Measurements from ENCODE around the gene ETNK2. TPM values are rescaled to one million over a fixed set of nuclear protein-coding genes. Genes with fewer than 3 reads are reported as not detected.

Gene ETNK2
- total RNA-seq, 1 donor from 2014 or later = 8.2 TPM

- Mint-ChIP-seq H3K4me1 (ENCODE audit: low read depth, unreplicated experiment) (no peaks in the 10 kb centered on the region), H3K36me3 (ENCODE audit: low read depth, unreplicated experiment) (no peaks in the 10 kb centered on the region), H3K4me3 (ENCODE audit: unreplicated experiment) (no peak overlapping the region), H3K27ac (ENCODE audit: unreplicated experiment) (no peak overlapping the region), H3K27me3 (ENCODE audit: low read depth, unreplicated experiment) (peaks cover 26% of the 10 kb centered on the region), H3K9me3 (ENCODE audit: unreplicated experiment) (no peaks in the 10 kb centered on the region)
- DNase-seq (ENCODE audit: low read depth) (no peak), FAIRE-seq (no peak)
- no peak overlapping the region for H3K27ac ChIP-seq (ENCODE audit: low read depth, low read length)
- TF ChIP-seq EZH2 (IDR thresholded peaks at IDR 0.05; ENCODE audit: insufficient read depth, low read length) = no peak
- TF ChIP-seq CTCF (IDR thresholded peaks at IDR 0.05; ENCODE audit: insufficient read depth, low read depth, low read length) = no peak
- no peak overlapping the region for H3K9ac ChIP-seq (ENCODE audit: low read length)
- H3K4me3 ChIP-seq (ENCODE audit: insufficient read depth, low read depth, low read length) = no peak overlapping the region
- no peak overlapping the region for H3K4me2 ChIP-seq (ENCODE audit: low read length)
- no peaks in the 10 kb centered on the region for H3K4me1 ChIP-seq (ENCODE audit: insufficient read depth, low read length)
- H3K27me3 ChIP-seq (ENCODE audit: insufficient read depth, low read length) = no peaks in the 10 kb centered on the region
- H2AFZ ChIP-seq (ENCODE audit: low read depth, low read length) = no peak overlapping the region
- H3K9me3 ChIP-seq (ENCODE audit: insufficient read depth, low read depth, low read length) = no peaks in the 10 kb centered on the region
- H4K20me1 ChIP-seq (ENCODE audit: insufficient read depth, low read length) = no peaks in the 10 kb centered on the region
- no peaks in the 10 kb centered on the region for H3K36me3 ChIP-seq (ENCODE audit: insufficient read depth, low read length)
- H3K79me2 ChIP-seq (ENCODE audit: insufficient read depth, low read length) = no peaks in the 10 kb centered on the region
Measured at GRCh38 chr1:204180133-204180532, 28.3 kb upstream of the ETNK2 start.

GRCh38 chr1:204178487-204179281, 26.8 kb upstream of the ETNK2 start:
- Histone ChIP-seq H3K9ac (ENCODE audit: low read length) (no peak overlapping the region), H3K4me3 (ENCODE audit: insufficient read depth, low read depth, low read length) (no peak overlapping the region), H3K4me2 (ENCODE audit: low read length) (no peak overlapping the region), H3K4me1 (ENCODE audit: insufficient read depth, low read length) (no peaks in the 10 kb centered on the region), H2AFZ (ENCODE audit: low read depth, low read length) (no peak overlapping the region), H3K27me3 (ENCODE audit: insufficient read depth, low read length) (no peaks in the 10 kb centered on the region), H3K79me2 (ENCODE audit: insufficient read depth, low read length) (no peaks in the 10 kb centered on the region), H4K20me1 (ENCODE audit: insufficient read depth, low read length) (no peaks in the 10 kb centered on the region), H3K27ac (ENCODE audit: low read depth, low read length) (no peak overlapping the region), H3K9me3 (ENCODE audit: insufficient read depth, low read depth, low read length) (no peaks in the 10 kb centered on the region), H3K36me3 (ENCODE audit: insufficient read depth, low read length) (no peaks in the 10 kb centered on the region)
- Mint-ChIP-seq H3K9me3 (ENCODE audit: unreplicated experiment) (no peaks in the 10 kb centered on the region), H3K4me3 (ENCODE audit: unreplicated experiment) (no peak overlapping the region), H3K36me3 (ENCODE audit: low read depth, unreplicated experiment) (no peaks in the 10 kb centered on the region), H3K27ac (ENCODE audit: unreplicated experiment) (no peak overlapping the region), H3K27me3 (ENCODE audit: low read depth, unreplicated experiment) (peaks cover 25% of the 10 kb centered on the region), H3K4me1 (ENCODE audit: low read depth, unreplicated experiment) (no peaks in the 10 kb centered on the region)
- FAIRE-seq (no peak), DNase-seq (ENCODE audit: low read depth) (no peak)
- no peak for TF ChIP-seq EZH2 (IDR thresholded peaks at IDR 0.05; ENCODE audit: insufficient read depth, low read length)
- TF ChIP-seq CTCF (IDR thresholded peaks at IDR 0.05; ENCODE audit: insufficient read depth, low read depth, low read length) = no peak

- Mint-ChIP-seq H3K27me3 (ENCODE audit: low read depth, unreplicated experiment) (peaks cover 21% of the 10 kb centered on the region), H3K4me3 (ENCODE audit: unreplicated experiment) (no peak overlapping the region), H3K9me3 (ENCODE audit: unreplicated experiment) (no peaks in the 10 kb centered on the region), H3K4me1 (ENCODE audit: low read depth, unreplicated experiment) (no peaks in the 10 kb centered on the region), H3K27ac (ENCODE audit: unreplicated experiment) (no peak overlapping the region), H3K36me3 (ENCODE audit: low read depth, unreplicated experiment) (no peaks in the 10 kb centered on the region)
- no peaks in the 10 kb centered on the region for H3K27me3 ChIP-seq (ENCODE audit: insufficient read depth, low read length)
- peaks cover 5% of the 10 kb centered on the region for H3K4me1 ChIP-seq (ENCODE audit: insufficient read depth, low read length)
- no peaks in the 10 kb centered on the region for H3K79me2 ChIP-seq (ENCODE audit: insufficient read depth, low read length)
- no peaks in the 10 kb centered on the region for H4K20me1 ChIP-seq (ENCODE audit: insufficient read depth, low read length)
- H3K27ac ChIP-seq (ENCODE audit: low read depth, low read length) = no peak overlapping the region
- FAIRE-seq = no peak
- H3K4me2 ChIP-seq (ENCODE audit: low read length) = no peak overlapping the region
- no peak overlapping the region for H3K4me3 ChIP-seq (ENCODE audit: insufficient read depth, low read depth, low read length)
- no peak for DNase-seq (ENCODE audit: low read depth)
- no peak overlapping the region for H3K9ac ChIP-seq (ENCODE audit: low read length)
- no peaks in the 10 kb centered on the region for H3K36me3 ChIP-seq (ENCODE audit: insufficient read depth, low read length)
- H2AFZ ChIP-seq (ENCODE audit: low read depth, low read length) = no peak overlapping the region
- H3K9me3 ChIP-seq (ENCODE audit: insufficient read depth, low read depth, low read length) = no peaks in the 10 kb centered on the region
- TF ChIP-seq CTCF (IDR thresholded peaks at IDR 0.05; ENCODE audit: insufficient read depth, low read depth, low read length) = no peak
Measured at GRCh38 chr1:204177133-204177532, 25.3 kb upstream of the ETNK2 start.
